Measurements from ENCODE around the gene ANKRD13D.

GRCh38 chr11:67267188-67268080 is 21.7 kb upstream of the ANKRD13D start:
- TF ChIP-seq CTCF (conservative IDR thresholded peaks at IDR 0.05; ENCODE audit: low read depth, low read length) (no peak), EZH2 (IDR thresholded peaks at IDR 0.05; ENCODE audit: low read length, unreplicated experiment) (no peak), EZH2phosphoT487 (IDR thresholded peaks at IDR 0.05; ENCODE audit: borderline replicate concordance, low read length) (no peak)
